Fibroblast of skin of back (primary cell): ENCODE results near the gene RELB.

Experiments
- DNase-seq: peaks from one replicate; pipeline ENCODE4 v3.0.0-alpha.2; 2013

Gene RELB

DNA sequence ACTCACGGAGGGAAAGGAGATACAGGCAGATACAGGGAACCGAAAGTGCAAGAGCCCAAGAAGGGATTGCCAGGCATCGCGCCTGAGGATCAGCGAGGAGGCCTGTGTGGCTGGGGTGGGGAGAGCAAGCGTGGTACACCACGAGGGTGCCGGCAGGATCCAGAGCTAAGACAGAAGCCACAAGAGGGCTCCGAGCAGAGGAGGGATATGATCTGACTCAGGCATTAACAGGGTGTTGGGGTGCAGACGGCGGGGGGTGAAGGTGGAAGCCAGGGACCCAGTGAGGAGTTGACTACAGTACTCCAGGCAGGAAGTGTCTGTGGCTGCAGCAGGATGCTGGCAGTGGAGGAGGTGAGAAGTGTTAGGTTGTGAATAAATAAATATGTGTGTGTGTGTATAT is 86.3 kb downstream of the RELB start:
- no peak for DNase-seq
